HK-2 (cell line): Measurements from ENCODE around the gene PSMA5.
"Not testable (repeated sequence)": the region's sequence is repeated elsewhere in the genome, so short reads cannot be mapped to it uniquely, and the experiment has no call there.

Source experiments
- DNase-seq: peaks from one replicate; pipeline ENCODE4 v3.0.0-alpha.2; 2018; ENCODE audit not compliant: unreplicated experiment

The PSMA5 gene

DNA sequence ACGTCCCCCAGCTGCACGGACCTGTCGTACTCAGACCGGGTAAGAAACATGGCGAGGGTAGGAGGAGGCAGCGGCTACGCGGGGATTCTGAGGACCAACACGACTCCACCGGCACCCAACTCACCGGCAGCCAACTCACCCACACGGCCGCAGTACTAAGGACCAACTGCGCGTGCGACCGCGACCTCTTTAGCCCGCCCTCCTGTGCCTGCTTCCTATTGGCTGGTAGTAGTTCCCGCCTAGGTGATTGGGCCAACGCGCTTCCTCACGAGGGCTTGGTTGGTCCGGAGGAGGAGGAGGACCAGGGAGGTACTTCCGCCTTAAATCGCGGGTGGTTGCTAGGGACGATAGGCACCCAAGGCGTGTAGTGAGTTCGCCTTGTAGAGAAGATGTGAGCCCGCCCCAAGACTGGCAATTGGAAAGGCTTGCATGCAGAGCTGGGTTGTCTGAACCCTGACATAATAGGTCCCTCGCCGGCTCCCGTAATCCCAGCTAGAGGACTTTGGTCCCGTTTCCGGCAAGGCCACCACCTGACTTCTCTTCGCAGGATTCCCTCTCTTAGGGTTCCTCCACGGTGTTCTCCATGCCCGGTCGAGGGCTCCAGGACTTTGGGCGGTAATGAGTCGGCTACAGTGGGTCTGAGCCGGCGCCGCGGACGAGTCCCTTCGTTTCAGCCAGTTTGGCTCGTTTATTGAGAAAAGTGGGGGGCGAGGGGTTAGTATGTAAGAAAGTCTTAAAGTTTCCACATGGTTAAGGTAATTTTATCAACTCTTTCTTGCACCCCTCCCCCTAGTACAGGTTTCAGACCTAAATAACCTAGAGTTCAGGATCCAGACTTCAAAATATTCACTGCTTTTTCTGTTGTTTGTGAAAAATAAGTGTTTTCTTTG lies at the start of gene PSMA5:
TSS of gene PSMA5 (minus strand) at position 168 of the 890 bp plus-strand sequence. CDS start at position 50, 118 bp downstream.
- DNase-seq: peak; percentile 97

DNA sequence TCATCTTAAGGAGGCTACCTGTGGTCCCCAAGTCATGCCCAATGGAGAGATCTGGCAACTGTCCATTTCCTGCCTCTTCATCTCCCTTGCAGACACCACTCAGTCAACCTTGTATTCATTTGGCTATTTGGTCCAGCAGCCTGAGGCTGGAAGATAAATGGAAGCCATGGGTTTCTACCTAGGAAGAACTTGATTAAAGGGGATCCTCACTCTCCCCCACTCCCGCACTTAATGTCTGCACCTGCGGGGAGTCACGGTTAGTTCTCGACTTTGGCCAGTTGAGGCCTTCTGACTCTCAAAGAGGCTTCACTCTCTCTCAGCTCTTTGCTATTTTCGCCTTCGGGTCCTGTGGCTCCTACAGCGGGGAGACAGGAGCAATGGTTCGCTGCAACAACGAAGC lies 49.0 kb upstream of the PSMA5 start:
- DNase-seq: no peak

DNA sequence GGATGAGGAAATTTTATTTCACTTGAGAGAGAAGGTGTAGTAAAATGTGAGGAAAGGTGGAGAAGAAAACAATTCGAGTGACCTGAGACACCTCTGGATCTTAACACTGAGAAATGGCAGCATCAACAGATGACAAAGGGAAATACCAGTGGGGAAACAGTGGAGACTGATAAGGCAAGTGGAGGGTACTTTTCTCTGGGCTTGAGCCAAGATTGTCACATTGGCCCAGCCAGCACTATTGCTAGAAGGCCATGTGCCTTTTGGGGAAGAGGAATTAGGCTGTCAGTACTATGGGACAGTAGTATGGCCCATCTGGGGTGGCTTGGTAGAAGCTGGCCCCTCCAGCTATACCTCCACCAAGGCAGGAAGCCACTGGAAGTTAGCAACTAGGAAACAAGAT lies 48.4 kb upstream of the PSMA5 start:
- no peak for DNase-seq

DNA sequence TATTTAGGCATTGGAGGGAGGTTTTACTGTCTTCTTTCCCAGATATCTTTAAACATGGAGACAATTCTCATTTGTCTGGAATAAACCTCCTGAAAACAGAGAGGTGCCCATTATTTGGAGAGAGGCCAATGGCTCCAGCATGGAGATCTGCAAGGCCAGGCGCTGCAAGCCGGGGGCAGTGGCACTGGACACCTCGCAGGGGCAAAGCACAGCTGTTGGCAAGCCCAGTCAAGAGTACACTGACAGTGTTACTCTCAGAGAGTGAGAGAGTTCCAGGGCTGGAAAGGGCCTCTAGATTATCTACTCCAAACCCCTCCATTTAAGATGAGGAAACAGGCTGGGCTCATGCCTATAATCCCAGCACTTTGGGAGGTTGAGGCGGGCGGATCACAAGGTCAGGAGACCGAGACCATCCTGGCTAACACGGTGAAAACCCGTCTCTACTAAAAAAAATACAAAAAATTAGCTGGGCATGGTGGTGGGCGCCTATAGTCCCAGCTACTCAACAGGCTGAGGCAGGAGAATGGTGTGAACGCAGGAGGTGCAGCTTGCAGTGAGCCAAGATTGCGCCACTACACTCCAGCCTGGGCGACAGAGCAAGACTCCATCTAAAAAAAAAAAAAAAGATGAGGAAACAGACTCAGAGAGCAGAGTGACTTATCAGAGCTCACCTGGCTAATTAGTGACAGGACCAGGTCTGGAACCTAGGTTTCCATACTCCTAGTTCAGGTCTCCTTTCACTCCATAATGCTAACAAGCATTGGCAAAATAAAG lies 47.2 kb upstream of the PSMA5 start:
- DNase-seq: not testable (repeated sequence)

DNA sequence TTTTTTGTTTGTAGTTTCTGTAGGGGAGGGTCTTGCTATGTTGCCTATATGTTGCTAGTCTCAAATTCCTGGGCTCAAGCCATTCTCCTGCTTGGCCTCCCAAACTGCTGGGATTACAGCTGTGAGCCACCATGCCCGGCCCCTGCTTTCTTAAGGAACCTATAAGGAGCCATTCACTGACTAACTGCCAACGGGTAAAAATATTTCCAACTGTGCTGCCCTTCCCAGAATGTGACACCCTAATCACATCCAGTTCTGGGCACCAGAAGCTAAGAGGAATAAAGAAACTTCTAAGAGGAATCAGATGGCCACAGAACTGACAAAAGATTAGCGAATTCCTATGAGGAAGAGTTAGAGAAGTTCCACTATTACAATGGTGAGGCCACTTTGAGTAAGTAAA lies 46.5 kb upstream of the PSMA5 start:
- no peak for DNase-seq

DNA sequence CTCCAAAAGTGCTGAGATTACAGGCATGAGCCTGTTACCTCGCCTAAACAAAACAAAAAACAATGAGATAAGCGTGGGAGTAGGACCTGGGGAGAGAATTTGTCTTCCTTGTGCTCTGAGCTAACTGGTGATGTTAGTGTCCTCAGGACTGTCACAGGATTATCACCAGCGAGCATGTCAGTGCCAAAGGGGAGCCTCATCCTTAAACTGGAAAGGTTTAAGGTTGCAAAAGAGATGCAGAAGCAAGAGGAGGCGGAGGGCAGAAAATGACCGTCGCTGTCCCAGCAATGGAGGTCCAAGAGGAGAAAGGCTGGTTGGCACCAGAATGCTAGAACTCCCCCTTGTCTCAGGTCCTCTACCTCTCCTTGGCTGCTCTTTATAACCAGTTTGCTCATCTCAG lies 44.0 kb upstream of the PSMA5 start:
- DNase-seq: no peak

DNA sequence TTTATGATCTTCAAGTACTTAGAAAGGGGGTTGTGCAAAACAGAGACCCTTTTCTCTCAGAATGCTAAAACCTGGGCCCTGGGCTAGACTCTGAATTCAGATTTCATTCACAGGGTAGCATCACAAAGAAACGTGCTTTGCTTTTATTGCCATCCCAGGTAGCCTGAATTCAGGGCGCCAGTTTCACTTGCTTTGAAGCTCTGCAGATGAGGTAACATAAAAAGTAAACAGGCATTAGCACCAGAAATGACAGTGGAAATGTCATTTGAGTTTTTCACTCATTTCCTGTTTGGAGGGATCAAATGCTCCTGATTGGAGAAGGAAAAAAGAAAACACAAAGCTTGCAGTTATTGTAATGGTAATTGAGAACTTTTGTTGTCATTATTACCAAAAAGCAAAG lies 42.7 kb upstream of the PSMA5 start:
- DNase-seq: no peak

DNA sequence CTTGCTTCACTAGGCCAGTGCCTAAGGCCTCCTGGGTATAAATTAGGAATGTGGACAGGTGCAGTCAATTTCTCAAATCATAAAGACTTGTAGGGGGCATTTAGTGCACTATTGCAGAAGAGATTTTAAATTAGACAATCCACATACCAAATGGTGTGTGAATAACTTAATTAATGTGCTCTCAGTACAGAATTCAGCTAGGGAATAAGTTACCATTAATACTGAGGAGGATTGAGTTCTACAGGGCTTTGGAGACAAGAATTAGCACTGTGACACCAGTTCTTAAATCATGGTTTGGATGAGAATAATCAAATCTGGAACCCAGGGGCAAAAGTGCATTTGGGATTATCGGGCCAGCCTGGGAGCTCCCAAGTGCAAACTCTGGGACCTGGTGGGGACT lies 41.8 kb upstream of the PSMA5 start:
- no peak for DNase-seq

DNA sequence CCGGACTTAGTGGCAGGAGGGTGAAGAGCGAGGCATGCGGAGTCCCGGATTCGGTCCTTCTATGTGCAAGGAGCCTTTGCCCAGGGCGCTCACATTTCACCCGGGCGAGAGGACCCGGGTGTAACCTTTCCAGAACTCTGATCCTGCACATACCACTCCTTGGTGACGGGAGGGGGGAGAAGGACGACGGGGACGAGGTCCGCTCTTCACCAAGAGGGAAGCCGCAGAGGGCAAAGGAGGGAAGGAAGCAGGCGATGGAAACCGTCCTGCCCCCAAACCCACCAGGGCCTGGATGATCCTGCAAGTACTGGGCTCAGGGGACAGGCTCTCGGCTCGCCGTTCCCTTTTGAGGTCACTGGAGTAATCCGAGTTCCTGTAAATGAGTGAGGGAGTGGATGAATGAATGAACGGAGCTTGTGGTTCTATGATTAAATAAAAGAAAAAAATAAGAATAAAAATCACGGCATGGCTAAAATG lies 41.1 kb upstream of the PSMA5 start:
- DNase-seq: no peak

DNA sequence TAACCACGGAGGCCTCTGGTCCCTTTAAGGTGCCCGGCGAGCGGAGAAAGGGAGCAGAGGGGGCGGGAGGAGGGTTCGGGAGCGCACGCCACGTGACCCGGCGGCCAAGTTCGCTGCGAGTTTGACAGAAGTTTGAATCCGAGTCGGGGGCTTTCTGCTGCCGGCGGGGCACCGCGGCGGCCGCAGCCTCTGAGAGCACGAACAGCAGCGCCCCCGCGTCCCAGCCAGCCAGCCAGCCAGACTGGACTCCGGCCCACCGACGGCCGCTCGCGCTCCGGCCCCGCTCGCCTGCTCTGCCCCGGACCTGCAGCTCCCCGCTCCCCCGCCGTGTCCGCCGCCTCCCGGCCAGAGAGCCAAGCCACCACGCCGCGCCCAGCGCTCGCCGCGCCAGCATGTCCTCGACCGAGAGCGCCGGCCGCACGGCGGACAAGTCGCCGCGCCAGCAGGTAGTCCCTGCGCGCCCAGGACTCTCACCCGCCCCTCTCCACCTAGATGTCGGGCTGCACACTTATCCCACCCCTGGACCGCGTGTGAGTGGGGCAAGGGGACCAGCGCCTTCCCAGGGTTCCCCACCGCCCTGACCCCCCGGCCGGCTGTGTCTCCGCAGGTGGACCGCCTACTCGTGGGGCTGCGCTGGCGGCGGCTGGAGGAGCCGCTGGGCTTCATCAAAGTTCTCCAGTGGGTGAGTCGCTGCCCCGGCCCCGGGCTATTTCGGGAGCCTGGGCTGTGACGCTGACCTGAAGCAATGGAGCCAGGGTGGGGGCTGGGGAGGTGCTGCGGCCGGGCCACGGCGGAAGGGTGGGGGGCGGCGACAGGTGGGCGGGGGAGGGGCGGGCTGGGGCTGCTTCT lies 40.4 kb upstream of the PSMA5 start, which contains the start of gene SYPL2:
TSS of gene SYPL2 (plus strand) at position 95 of the 849 bp plus-strand sequence. CDS start at position 393, 298 bp downstream.
- DNase-seq: no peak

DNA sequence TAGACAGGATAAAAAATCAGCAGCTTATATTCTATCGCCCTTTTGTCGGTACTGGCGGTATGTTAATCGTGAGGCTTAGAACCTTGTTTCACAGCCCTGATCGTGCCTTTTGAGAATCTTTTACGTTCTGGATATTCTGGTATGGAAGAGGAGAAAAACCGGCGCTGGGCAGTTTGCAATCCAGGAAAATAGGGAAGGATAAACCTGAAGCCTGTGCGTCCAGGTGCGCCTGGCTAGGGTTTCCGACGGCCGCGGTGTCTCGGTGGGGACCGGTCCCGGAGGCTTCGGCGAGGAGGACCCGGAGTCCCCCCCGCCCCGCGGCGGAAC lies 39.8 kb upstream of the PSMA5 start:
- DNase-seq: no peak

DNA sequence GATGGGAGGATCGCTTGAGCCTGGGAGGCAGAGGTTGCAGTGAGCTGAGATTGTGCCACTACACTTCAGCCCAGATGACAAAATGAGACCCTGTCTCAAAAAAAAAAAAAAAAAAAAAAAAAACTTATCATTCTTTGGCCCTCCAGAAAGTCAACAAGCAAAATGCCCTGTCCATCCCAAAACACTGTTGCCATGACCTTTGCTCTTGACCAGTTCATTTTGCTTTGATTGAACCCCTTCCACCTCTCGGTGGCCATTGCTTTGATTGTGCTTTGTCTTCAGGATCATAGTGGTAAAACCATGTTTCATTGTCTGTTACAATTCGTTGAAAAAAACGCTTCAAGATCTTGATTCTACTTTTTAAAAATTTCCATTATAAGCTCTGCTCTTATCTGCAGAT lies 31.6 kb upstream of the PSMA5 start:
- DNase-seq: no peak

DNA sequence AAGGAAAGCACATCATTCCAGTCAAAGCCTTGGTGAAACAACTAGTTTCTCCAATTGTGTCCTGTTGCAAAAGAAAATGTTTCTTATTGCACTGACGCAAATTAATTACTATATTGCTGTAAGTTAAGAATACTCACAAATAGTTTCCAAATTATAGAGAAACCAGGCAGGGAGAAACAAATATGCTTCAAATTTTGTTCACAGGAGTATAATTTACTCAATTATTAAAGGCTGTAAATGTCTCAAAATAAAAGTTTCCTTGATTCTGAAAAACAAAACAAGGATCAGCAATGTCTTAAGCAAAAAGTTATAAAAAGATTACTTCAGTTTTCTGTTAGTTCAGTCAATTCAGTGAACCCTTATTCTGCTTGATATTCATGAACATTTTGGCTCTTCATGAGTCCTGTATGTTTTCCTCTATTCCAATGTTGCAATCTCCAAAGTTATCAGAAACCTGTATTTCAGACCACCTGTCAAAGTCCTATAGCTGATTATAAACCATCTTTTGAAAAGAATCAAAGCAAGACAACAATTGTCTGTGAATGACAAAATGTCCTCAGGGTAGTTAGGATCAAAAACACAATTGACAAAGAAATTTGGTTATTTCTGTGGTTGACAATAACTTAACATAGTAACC lies 28.4 kb upstream of the PSMA5 start:
- DNase-seq: no peak

DNA sequence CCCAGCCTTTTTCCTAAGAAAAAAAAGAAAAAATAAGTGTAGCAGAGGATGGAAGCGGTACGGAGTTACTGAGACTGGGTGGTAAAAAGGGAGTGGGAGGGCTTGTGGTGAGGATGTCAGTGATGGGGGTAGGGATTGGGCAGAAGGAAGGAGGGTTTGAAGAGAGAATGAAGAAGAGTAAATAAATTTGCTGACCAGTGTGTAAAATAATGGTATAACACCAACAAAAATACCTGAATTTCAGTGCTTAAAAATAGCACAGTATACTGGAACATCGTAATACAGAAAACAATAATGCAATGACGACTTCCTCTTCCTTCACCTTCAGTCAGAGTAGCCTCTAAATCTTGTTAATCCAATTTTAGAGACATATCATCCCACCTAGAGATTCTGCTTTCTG lies 21.3 kb upstream of the PSMA5 start:
- no peak for DNase-seq

DNA sequence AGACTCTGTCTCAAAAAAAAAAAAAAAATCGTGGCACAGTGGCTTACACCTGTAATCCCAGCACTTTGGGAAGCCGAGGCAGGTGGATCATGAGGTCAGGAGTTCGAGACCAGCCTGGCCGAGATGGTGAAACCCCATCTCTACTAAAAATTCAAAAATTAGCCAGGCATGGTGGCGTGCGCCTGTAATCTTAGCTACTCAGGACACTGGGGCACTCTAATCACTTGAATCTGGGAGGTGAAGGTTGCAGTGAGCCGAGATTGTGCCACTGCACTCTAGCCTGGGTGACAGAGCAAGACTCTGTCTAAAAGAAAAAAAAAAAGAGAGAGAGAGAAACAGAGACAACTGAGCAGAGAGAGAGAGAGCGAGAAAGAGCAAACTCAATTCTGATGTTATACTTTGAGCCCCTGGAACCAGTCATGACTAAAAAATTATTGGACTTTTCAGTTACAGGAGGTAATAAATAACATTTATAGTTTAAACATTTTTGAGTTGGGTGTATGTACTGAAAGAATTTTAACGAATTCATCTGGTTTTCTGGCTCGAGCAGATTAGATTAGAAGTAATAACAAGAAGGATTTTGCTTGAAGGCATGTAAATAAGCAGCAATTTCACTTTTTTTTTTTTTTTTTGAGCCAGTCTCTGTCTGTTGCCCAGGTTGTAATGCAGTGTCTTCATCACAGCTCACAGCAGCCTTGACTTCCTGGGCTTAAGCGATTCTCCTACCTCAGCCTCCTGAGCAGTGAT lies 19.9 kb upstream of the PSMA5 start:
- not testable (repeated sequence) for DNase-seq

DNA sequence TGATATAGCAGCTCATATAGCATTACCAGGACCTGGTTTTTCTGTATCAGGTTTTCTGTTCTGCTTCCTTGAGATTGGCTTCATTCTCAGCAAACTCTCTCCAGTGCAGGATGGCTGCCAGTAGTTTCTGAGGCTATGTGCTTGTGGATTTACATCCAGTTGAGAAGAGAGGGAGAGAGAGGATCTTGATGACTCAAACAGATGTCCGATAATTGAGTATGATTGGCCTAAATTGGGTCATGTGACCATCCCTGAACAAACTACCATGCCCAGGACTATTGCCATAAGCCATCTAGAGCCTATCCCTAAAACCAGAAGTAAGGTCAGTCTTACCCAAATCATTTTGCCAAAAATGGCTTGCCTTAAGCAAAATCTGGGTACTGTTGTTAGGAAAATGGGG lies 18.1 kb upstream of the PSMA5 start:
- DNase-seq: no peak

DNA sequence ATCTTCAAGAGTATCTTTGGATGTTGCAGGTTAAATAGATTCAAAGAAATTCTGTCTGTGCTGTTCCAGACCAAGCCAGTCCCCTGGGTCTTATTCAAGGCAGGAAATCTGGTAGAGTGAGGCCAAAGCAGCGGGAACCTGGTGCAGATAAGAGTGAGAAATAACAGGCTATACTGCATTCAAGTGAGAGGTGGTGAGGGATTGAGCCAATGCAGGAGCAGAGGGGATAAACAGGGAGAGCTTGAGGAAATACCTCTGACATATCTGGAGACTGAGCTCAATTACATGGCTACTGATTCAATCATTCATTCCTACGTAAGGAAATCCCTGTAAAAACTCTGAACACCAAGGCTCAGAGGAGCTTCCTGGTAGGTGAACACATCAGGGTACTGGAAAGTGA lies 17.2 kb upstream of the PSMA5 start:
- no peak for DNase-seq

DNA sequence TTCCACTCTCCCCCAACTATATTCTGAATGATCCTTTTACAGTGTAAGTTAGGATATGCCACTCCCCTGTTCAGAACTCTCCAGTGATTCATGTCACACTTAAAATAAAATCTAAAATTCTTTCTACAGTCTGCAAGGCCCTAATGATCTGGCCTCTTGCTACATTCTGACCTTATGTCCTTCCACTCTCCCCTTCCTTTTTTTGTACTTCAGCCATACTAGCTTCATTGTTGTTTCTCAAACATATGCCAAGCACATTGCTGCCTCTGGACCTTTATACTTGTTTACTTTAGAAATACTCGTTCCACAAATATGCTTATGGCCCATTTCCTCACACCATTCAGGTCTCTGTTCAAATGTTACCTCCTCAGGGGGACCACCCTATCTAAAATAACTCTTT lies 14.8 kb upstream of the PSMA5 start:
- DNase-seq: no peak

DNA sequence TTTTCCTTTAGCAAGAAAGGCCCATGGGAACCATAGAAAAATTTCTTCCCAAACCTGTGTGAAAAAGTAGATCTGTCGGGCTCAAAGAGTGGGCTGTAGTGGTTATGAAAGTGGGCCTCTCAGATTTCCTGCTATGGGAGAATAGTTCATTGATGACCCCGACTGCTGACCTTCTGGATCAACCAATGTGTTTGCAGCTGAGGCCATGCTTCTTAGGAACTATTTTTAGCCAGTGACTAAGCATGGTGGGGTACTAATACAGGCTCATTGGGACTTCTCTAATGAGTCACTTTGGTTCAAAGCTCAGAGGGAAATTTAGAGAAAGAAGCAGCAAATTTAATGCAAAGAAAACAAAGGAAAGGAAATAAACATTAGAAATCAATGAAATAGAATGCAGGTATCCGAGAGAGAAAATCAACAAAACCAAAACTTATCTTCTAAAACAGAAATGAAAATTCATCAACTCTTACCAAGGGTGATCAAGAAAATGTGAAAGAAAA lies 12.6 kb upstream of the PSMA5 start:
- DNase-seq: peak; percentile 18

DNA sequence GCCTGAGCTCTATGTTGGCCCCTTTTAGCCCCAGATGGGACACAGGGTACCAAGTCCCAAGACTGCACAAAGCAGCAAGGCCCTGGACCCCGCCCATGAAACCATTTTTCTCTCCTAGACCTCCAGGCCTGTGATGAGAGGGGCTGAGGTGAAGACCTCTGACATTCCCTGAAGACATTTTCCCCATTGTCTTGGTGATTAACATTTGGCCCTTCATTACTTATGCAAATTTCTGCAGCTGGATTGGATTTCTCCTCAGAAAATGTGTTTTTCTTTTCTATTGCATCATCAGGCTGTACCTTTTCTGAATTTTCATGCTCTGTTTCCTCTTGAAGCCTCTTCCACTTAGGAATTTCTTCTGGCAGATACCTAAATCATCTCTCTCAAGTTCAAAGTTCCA lies 8.2 kb upstream of the PSMA5 start:
- no peak for DNase-seq

DNA sequence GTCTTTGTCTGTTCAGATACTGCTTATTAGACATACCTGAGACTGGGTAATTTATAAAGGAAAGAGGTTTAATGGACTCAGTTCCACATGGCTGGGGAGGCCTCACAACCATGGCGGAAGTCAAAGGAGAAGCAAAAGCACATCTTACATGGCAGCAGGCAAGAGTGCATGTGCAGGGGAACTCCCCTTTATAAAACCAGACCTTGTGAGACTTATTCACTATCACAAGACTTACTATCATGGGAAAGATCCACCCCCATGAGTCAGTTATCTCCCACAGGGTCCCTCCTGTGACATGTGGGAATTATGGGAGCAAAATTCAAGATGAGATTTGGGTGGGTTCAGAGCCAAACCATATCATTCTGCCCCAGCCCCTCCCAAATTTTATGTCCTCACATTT lies 7.1 kb upstream of the PSMA5 start:
- DNase-seq: no peak
